H9 (cell line): ENCODE data around the gene TNS2. TPM values are rescaled to one million over a fixed set of nuclear protein-coding genes. Genes with fewer than 3 reads are reported as not detected.

Experiments
- DNase-seq: peaks from one replicate; pipeline ENCODE4 v3.0.0-alpha.2; 2017
- H2AFZ ChIP-seq: one replicate; pipeline ENCODE4 v1.6.1; 2013; ENCODE audit warnings: mild to moderate bottlenecking, low read length, control low read depth, moderate library complexity
- H2AK5ac ChIP-seq: 2 replicates; pipeline ENCODE4 v1.6.1; 2013; ENCODE audit warnings: low read length, control low read depth, mixed read lengths; ENCODE audit not compliant: insufficient read length
- H2BK120ac ChIP-seq: one replicate; pipeline ENCODE4 v1.6.1; 2013; ENCODE audit warnings: low read depth, mild to moderate bottlenecking, low read length, control low read depth, inconsistent platforms; ENCODE audit not compliant: poor library complexity, severe bottlenecking
- H2BK12ac ChIP-seq: 2 replicates; pipeline ENCODE4 v1.6.1; 2013; ENCODE audit warnings: low read length, control low read depth, mixed read lengths, low read depth; ENCODE audit not compliant: insufficient read length
- H2BK15ac ChIP-seq: 2 replicates; pipeline ENCODE4 v1.6.1; 2013; ENCODE audit warnings: low read depth, low read length, control low read depth
- H2BK20ac ChIP-seq: one replicate; pipeline ENCODE4 v1.6.1; 2013; ENCODE audit warnings: low read depth, mild to moderate bottlenecking, low read length, control low read depth, inconsistent platforms; ENCODE audit not compliant: poor library complexity, severe bottlenecking
- H2BK5ac ChIP-seq: 2 replicates; pipeline ENCODE4 v1.6.1; 2013; ENCODE audit warnings: low read length, control low read depth, mixed read lengths; ENCODE audit not compliant: insufficient read length
- H3K14ac ChIP-seq: 2 replicates; pipeline ENCODE4 v1.6.1; 2013; ENCODE audit warnings: low read length, control low read depth; ENCODE audit not compliant: insufficient read depth
- H3K18ac ChIP-seq: 2 replicates; pipeline ENCODE4 v1.6.1; 2013; ENCODE audit warnings: low read depth, mild to moderate bottlenecking, mixed read lengths, low read length, control low read depth; ENCODE audit not compliant: insufficient read length
- H3K23ac ChIP-seq: 2 replicates; pipeline ENCODE4 v1.6.1; 2013; ENCODE audit warnings: low read length, control low read depth, mixed read lengths, low read depth; ENCODE audit not compliant: insufficient read length
- H3K23me2 ChIP-seq: 2 replicates; pipeline ENCODE4 v1.6.1; 2013; ENCODE audit warnings: low read depth, mild to moderate bottlenecking, mixed read lengths, low read length, control low read depth; ENCODE audit not compliant: insufficient read length, poor library complexity, severe bottlenecking
- H3K27ac ChIP-seq: 2 replicates; pipeline ENCODE4 v1.5.1; 2013; ENCODE audit warnings: low read length, control low read depth, mixed read lengths, low read depth; ENCODE audit not compliant: insufficient read length
- H3K27me3 ChIP-seq: 2 replicates; pipeline ENCODE4 v1.6.1; 2013; ENCODE audit warnings: low read length, control low read depth, inconsistent platforms; ENCODE audit not compliant: insufficient read depth
- H3K4ac ChIP-seq: 2 replicates; pipeline ENCODE4 v1.6.1; 2013; ENCODE audit warnings: low read depth, mild to moderate bottlenecking, control low read depth, inconsistent platforms, low read length, moderate library complexity
- H3K4me1 ChIP-seq: 2 replicates; pipeline ENCODE4 v1.6.1; 2013; ENCODE audit warnings: low read length, control low read depth, inconsistent platforms; ENCODE audit not compliant: insufficient read depth
- H3K4me2 ChIP-seq: 2 replicates; pipeline ENCODE4 v1.6.1; 2013; ENCODE audit warnings: low read length, control low read depth, mixed read lengths; ENCODE audit not compliant: insufficient read length, insufficient read depth
- H3K56ac ChIP-seq: 2 replicates; pipeline ENCODE4 v1.6.1; 2013; ENCODE audit warnings: low read depth, mild to moderate bottlenecking, mixed read lengths, low read length, control low read depth; ENCODE audit not compliant: insufficient read length
- H3K79me1 ChIP-seq: 2 replicates; pipeline ENCODE4 v1.6.1; 2013; ENCODE audit warnings: low read depth, mild to moderate bottlenecking, moderate library complexity, low read length, control low read depth, inconsistent platforms; ENCODE audit not compliant: insufficient read depth, poor library complexity, severe bottlenecking
- H3K79me2 ChIP-seq: 2 replicates; pipeline ENCODE4 v1.6.1; 2013; ENCODE audit warnings: low read length, control low read depth, inconsistent platforms; ENCODE audit not compliant: insufficient read depth
- H3K9ac ChIP-seq: 2 replicates; pipeline ENCODE4 v1.6.1; 2013; ENCODE audit warnings: low read length, control low read depth, mixed read lengths; ENCODE audit not compliant: insufficient read length; ENCODE audit errors: extremely low read depth
- H3K9me3 ChIP-seq: one replicate; pipeline ENCODE4 v1.6.1; 2013; ENCODE audit warnings: low read depth, low read length, inconsistent platforms; ENCODE audit not compliant: control insufficient read depth
- H3T11ph ChIP-seq: one replicate; pipeline ENCODE4 v1.6.1; 2013; ENCODE audit warnings: mild to moderate bottlenecking, low read length, control low read depth, inconsistent platforms
- H4K20me1 ChIP-seq: one replicate; pipeline ENCODE4 v1.6.1; 2013; ENCODE audit not compliant: control insufficient read depth, insufficient read length, insufficient read depth
- H4K5ac ChIP-seq: 2 replicates; pipeline ENCODE4 v1.6.1; 2013; ENCODE audit warnings: low read depth, mild to moderate bottlenecking, mixed read lengths, low read length, control low read depth; ENCODE audit not compliant: insufficient read length
- H4K8ac ChIP-seq: replicated peaks from 2 replicates; pipeline ENCODE4 v1.6.1; 2013; ENCODE audit warnings: low read length, control low read depth, mixed read lengths, low read depth; ENCODE audit not compliant: insufficient read length
- H4K91ac ChIP-seq: 2 replicates; pipeline ENCODE4 v1.6.1; 2013; ENCODE audit warnings: low read depth, mild to moderate bottlenecking, moderate library complexity, mixed read lengths, low read length, control low read depth; ENCODE audit not compliant: insufficient read length
- H3K27ac Mint-ChIP-seq, 3 experiments: 2 replicates in 2 of 3; 3 replicates in 1 of 3; pipeline ENCODE4 v1.8.0; 2020 to 2021; ENCODE audit warnings: mixed read lengths in 3 of 3, mild to moderate bottlenecking in 1 of 3, moderate library complexity in 1 of 3
- H3K27me3 Mint-ChIP-seq: 2 replicates; pipeline ENCODE4 v1.8.0; 2021; ENCODE audit warnings: low read depth, mild to moderate bottlenecking, moderate library complexity, mixed read lengths
- H3K36me3 Mint-ChIP-seq, 3 experiments: 2 replicates in 2 of 3; 3 replicates in 1 of 3; pipeline ENCODE4 v1.8.0; 2020 to 2021; ENCODE audit warnings: low read depth in 3 of 3, mixed read lengths in 3 of 3; ENCODE audit not compliant: insufficient read depth in 1 of 3
- H3K4me1 Mint-ChIP-seq, 2 experiments: 2 replicates each; pipeline ENCODE4 v1.8.0; 2020; ENCODE audit warnings: mixed read lengths in 2 of 2
- H3K4me3 Mint-ChIP-seq, 2 experiments: 2 replicates in 1 of 2; 3 replicates in 1 of 2; pipeline ENCODE4 v1.8.0; 2020 to 2021; ENCODE audit warnings: mild to moderate bottlenecking in 2 of 2, mixed read lengths in 2 of 2, moderate library complexity in 1 of 2
- H3K9me3 Mint-ChIP-seq, 2 experiments: 2 replicates in 1 of 2; 3 replicates in 1 of 2; pipeline ENCODE4 v1.8.0; 2020; ENCODE audit warnings: mild to moderate bottlenecking in 2 of 2, mixed read lengths in 2 of 2, moderate library complexity in 1 of 2
- CTCF ChIP-seq: fragments of 200-600 bp; sonication (generic); conservative IDR thresholded peaks from 3 replicates; pipeline ENCODE4 v1.8.0; 2021; ENCODE audit warnings: antibody characterized with exemption, mild to moderate bottlenecking
- WGBS: extraction: QIAGEN DNeasy Blood & Tissue Kit; methylation state at CpG from one replicate; pipeline ENCODE4 v1.1.7; 2013; ENCODE audit warnings: missing lambda C conversion rate, low lambda C conversion rate, mixed read lengths; ENCODE audit not compliant: insufficient read length; ENCODE audit errors: extremely low coverage; 5-methylcytosine and 5-hydroxymethylcytosine counted together
- long read RNA-seq: library from polyadenylated mRNA; unstranded; transcript quantifications from one replicate; pipeline ENCODE4 v2.0.0, GENCODE V29; 2020
- total RNA-seq: library from RNA; stranded (reverse); gene quantifications from 2 replicates; pipeline ENCODE4 v1.2.1, GENCODE V29; 2021

TNS2 gene, protein sequence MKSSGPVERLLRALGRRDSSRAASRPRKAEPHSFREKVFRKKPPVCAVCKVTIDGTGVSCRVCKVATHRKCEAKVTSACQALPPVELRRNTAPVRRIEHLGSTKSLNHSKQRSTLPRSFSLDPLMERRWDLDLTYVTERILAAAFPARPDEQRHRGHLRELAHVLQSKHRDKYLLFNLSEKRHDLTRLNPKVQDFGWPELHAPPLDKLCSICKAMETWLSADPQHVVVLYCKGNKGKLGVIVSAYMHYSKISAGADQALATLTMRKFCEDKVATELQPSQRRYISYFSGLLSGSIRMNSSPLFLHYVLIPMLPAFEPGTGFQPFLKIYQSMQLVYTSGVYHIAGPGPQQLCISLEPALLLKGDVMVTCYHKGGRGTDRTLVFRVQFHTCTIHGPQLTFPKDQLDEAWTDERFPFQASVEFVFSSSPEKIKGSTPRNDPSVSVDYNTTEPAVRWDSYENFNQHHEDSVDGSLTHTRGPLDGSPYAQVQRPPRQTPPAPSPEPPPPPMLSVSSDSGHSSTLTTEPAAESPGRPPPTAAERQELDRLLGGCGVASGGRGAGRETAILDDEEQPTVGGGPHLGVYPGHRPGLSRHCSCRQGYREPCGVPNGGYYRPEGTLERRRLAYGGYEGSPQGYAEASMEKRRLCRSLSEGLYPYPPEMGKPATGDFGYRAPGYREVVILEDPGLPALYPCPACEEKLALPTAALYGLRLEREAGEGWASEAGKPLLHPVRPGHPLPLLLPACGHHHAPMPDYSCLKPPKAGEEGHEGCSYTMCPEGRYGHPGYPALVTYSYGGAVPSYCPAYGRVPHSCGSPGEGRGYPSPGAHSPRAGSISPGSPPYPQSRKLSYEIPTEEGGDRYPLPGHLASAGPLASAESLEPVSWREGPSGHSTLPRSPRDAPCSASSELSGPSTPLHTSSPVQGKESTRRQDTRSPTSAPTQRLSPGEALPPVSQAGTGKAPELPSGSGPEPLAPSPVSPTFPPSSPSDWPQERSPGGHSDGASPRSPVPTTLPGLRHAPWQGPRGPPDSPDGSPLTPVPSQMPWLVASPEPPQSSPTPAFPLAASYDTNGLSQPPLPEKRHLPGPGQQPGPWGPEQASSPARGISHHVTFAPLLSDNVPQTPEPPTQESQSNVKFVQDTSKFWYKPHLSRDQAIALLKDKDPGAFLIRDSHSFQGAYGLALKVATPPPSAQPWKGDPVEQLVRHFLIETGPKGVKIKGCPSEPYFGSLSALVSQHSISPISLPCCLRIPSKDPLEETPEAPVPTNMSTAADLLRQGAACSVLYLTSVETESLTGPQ (N-terminal part only)
- 3.6 and 4.5 TPM in 2 replicates for total RNA-seq
- long read RNA-seq, partial matches to known transcripts: 1 of 1 reads
- long read RNA-seq, other reads (novel, unspliced or antisense): 0 of 1 reads

DNA sequence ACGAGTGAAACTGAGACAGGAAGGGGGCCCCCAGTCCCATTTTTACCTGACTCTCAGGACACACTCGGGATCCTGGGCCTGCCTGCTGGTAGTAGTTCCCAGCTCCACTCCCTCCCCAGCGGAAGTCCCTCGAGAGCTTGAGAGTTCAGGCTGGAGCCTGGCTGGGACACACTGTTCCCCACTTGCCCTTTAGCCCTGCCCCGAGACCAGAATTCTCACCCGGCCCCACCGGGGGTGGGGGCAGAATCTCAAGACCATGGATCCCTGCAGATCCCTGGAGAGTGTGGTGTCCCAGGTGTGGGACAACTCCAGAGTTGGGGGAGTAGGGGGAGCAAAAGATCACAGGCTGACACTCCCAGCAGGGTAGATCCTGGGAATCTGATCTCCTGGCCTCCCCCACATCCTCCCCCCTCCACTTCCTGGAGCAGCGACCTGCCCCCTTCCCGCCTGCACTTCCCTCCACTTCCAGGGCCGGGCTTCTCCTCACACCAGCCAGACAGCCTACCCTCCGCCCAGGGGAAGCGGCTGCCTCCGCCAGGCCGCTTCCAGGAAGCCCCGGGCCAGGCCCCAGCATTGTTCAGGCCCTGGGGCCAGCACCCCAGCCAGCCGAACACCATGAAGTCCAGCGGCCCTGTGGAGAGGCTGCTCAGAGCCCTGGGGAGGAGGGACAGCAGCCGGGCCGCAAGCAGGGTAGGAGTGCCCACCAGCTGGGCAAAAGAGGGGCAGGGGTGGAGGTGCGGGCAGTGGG lies at the start of gene TNS2:
TNS2 (plus strand) TSS at position 495 of the 748 bp plus-strand sequence; CDS start at position 616, 121 bp downstream.
- H2BK20ac ChIP-seq: no peak within 1 kb of the TSS
- TF ChIP-seq CTCF: no peak
- no peak within 1 kb of the TSS for H3K27ac ChIP-seq
- H2BK12ac ChIP-seq: no peak within 1 kb of the TSS
- no peaks in the 10 kb centered on the region for H3K9me3 ChIP-seq
- no peak within 1 kb of the TSS for H4K8ac ChIP-seq
- H3K27me3 ChIP-seq: peaks cover 4% of the 10 kb centered on the region; the same call in 1 of the 2 replicates
- DNase-seq: peak; percentile 88
- H3K18ac ChIP-seq: no peak within 1 kb of the TSS
- WGBS: no CpG with 5 or more reads among the region's 20 CpGs
- no peak within 1 kb of the TSS for H3K4ac ChIP-seq
- Mint-ChIP-seq H3K9me3 (no peaks in the 10 kb centered on the region; a peak in 1 of 5 replicates), H3K4me3 (peak within 1 kb of the TSS; percentile 39 to 69), H3K36me3 (peaks cover 6 to 8% (median 7%) of the 10 kb centered on the region in 3 experiments; a peak in 5 of 7 replicates), H3K27ac (peak within 1 kb of the TSS in 2 of 3 experiments; percentile 91 to 95; a peak in 6 of 7 replicates), H3K4me1 (peaks cover 58 to 67% of the 10 kb centered on the region in 2 experiments), H3K27me3 (peaks cover 21% of the 10 kb centered on the region)
- no peak within 1 kb of the TSS for H3K14ac ChIP-seq
- H4K91ac ChIP-seq: no peak within 1 kb of the TSS
- no peak within 1 kb of the TSS for H3T11ph ChIP-seq
- no peak within 1 kb of the TSS for H4K5ac ChIP-seq
- no peak within 1 kb of the TSS for H2AFZ ChIP-seq
- no peak within 1 kb of the TSS for H2BK15ac ChIP-seq
- no peak within 1 kb of the TSS for H2AK5ac ChIP-seq
- no peak within 1 kb of the TSS for H2BK5ac ChIP-seq
- H3K9ac ChIP-seq: no peak within 1 kb of the TSS
- H4K20me1 ChIP-seq: no peaks in the 10 kb centered on the region
- H2BK120ac ChIP-seq: no peak within 1 kb of the TSS
- no peaks in the 10 kb centered on the region for H3K79me1 ChIP-seq
- H3K4me1 ChIP-seq: peaks cover 26% of the 10 kb centered on the region; the same call in 1 of the 2 replicates
- H3K23me2 ChIP-seq: peaks cover 15% of the 10 kb centered on the region
- no peaks in the 10 kb centered on the region; the same call in 1 of the 2 replicates for H3K79me2 ChIP-seq
- H3K4me2 ChIP-seq: peak within 1 kb of the TSS; percentile 46
- H3K23ac ChIP-seq: no peak within 1 kb of the TSS
- no peak within 1 kb of the TSS for H3K56ac ChIP-seq
